GM12878 (cell line): ENCODE measurements around the gene KRT20. TPM values are rescaled to one million over a fixed set of nuclear protein-coding genes. Genes with fewer than 3 reads are reported as not detected.

Source experiments
- ATAC-seq: fragments of 200-7000 bp; cut with Tn5 transposase; 3 replicates; pipeline ENCODE4 v1.9.1; 2020; ENCODE audit warnings: mild to moderate bottlenecking, moderate library complexity
- BruUV-seq: library from RNA; stranded (reverse); fragments of 400-500 nt; replicated peaks from 2 replicates; lab custom pipeline; 2021; lab: Mats Ljungman, UMichigan
- CTCF ChIA-PET: fragments of 300-600 bp; sonication (Branson Sonifier 250); formaldehyde crosslinking; extraction: SDS; loops from one replicate; lab custom pipeline; 2021; ENCODE audit warnings: inconsistent platforms; lab: Yijun Ruan, JAX
- POLR2A ChIA-PET: fragments of 350-600 bp; formaldehyde crosslinking; extraction: SDS; loops from one replicate; lab custom pipeline; 2021; ENCODE audit warnings: inconsistent platforms; lab: Charles Lee
- RAD21 ChIA-PET: fragments of 300-600 bp; sonication (Branson Sonifier 250); formaldehyde crosslinking; loops from one replicate; lab custom pipeline; 2023; ENCODE audit warnings: antibody characterized with exemption; ENCODE audit not compliant: unreplicated experiment; lab: Charles Lee
- SMC1A ChIA-PET: fragments of 300-600 bp; sonication (Branson Sonifier 250); formaldehyde crosslinking; loops from one replicate; lab custom pipeline; 2023; ENCODE audit not compliant: unreplicated experiment, uncharacterized antibody; lab: Charles Lee
- DNase-seq: peaks from one replicate; pipeline ENCODE4 v3.0.0-alpha.2; 2011; ENCODE audit warnings: low read depth, low spot score
- FAIRE-seq: peaks from 3 replicates; lab custom pipeline; 2011; peaks lifted over from hg19 to GRCh38; lab: Jason Lieb, UNC
- H2AFZ ChIP-seq: 2 replicates; pipeline ENCODE4 v1.6.0; 2011; ENCODE audit warnings: low read depth, low read length, control low read depth; ENCODE audit not compliant: control insufficient read depth
- H3K27ac ChIP-seq: 2 replicates; pipeline ENCODE4 v1.5.1; 2011; ENCODE audit warnings: control low read depth; ENCODE audit not compliant: control insufficient read depth, insufficient read depth
- H3K27me3 ChIP-seq, 2 experiments: replicated peaks in 1 of 2; 2 replicates each; pipeline versions ENCODE4 v1.6.0 to v1.6.1; 2011; ENCODE audit warnings: low read length in 1 of 2; ENCODE audit not compliant: control insufficient read depth in 2 of 2, insufficient read depth in 2 of 2
- H3K36me3 ChIP-seq, 2 experiments: 2 replicates each; pipeline ENCODE4 v1.5.1; 2011; ENCODE audit warnings: low read length in 1 of 2; ENCODE audit not compliant: control insufficient read depth in 2 of 2, insufficient read depth in 2 of 2
- H3K4me1 ChIP-seq: 2 replicates; pipeline ENCODE4 v1.6.1; 2011; ENCODE audit warnings: mild to moderate bottlenecking, low read length, moderate library complexity, mixed read lengths; ENCODE audit not compliant: control insufficient read depth, insufficient read depth
- H3K4me2 ChIP-seq: 2 replicates; pipeline ENCODE4 v1.6.0; 2011; ENCODE audit warnings: control low read depth; ENCODE audit not compliant: control insufficient read depth, insufficient read depth
- H3K4me3 ChIP-seq: fragments of 200-600 bp; sonication (generic); 2 replicates; pipeline ENCODE4 v1.5.1; 2016
- H3K79me2 ChIP-seq: 2 replicates; pipeline ENCODE4 v1.6.0; 2011; ENCODE audit warnings: low read length; ENCODE audit not compliant: control insufficient read depth, insufficient read depth
- H3K9ac ChIP-seq: 2 replicates; pipeline ENCODE4 v1.8.0; 2011; ENCODE audit warnings: low read length, control low read depth, mixed read lengths; ENCODE audit not compliant: control insufficient read depth, insufficient read depth
- H3K9me3 ChIP-seq: replicated peaks from 3 replicates; pipeline ENCODE4 v1.5.1; 2011; ENCODE audit warnings: mild to moderate bottlenecking, low read length; ENCODE audit not compliant: control insufficient read depth, insufficient read depth
- H4K20me1 ChIP-seq: 2 replicates; pipeline ENCODE4 v1.6.0; 2011; ENCODE audit not compliant: control insufficient read depth, insufficient read depth
- ATF7 ChIP-seq: fragments of 450-650 bp; IDR thresholded peaks from 2 replicates; pipeline ENCODE4 v1.6.1; 2016; ENCODE audit warnings: low read depth, mild to moderate bottlenecking
- EP300 ChIP-seq, 2 experiments: fragments of 150-350 bp in 1 of 2; IDR thresholded peaks; 2 replicates each; pipeline ENCODE4 v1.6.1; 2011 to 2012; ENCODE audit warnings: low read depth in 2 of 2, low read length in 2 of 2, borderline replicate concordance in 1 of 2, improper control_type of control experiment in 1 of 2, inconsistent platforms in 1 of 2; ENCODE audit not compliant: control insufficient read depth in 1 of 2
- FOXK2 ChIP-seq: fragments of 450-650 bp; IDR thresholded peaks from 2 replicates; pipeline ENCODE4 v1.6.1; 2017; ENCODE audit warnings: mild to moderate bottlenecking, moderate library complexity
- GABPA ChIP-seq: IDR thresholded peaks from 2 replicates; pipeline ENCODE4 v1.6.1; 2014; ENCODE audit warnings: antibody characterized with exemption, low read depth, mild to moderate bottlenecking, inconsistent platforms
- IKZF2 ChIP-seq, 2 experiments: fragments of 450-650 bp; IDR thresholded peaks; 2 replicates each; pipeline ENCODE4 v1.6.1; 2017; ENCODE audit warnings: mild to moderate bottlenecking in 2 of 2, moderate library complexity in 2 of 2
- IRF4 ChIP-seq: IDR thresholded peaks from 2 replicates; pipeline ENCODE4 v1.6.1; 2011; ENCODE audit warnings: low read depth, low read length
- JUND ChIP-seq: IDR thresholded peaks from 2 replicates; pipeline ENCODE4 v1.6.1; 2012; ENCODE audit warnings: low read depth, mild to moderate bottlenecking, low read length, improper control_type of control experiment, moderate library complexity
- SPI1 ChIP-seq: IDR thresholded peaks from 2 replicates; pipeline ENCODE4 v1.6.1; 2011; ENCODE audit warnings: low read depth, mild to moderate bottlenecking, low read length, moderate library complexity, borderline replicate concordance; ENCODE audit not compliant: insufficient read depth
- SREBF1 ChIP-seq: IDR thresholded peaks from 2 replicates; pipeline ENCODE4 v1.6.1; 2012; ENCODE audit warnings: mild to moderate bottlenecking, low read length
- WGBS: methylation state at CpG from one replicate; pipeline ENCODE4 v1.1.6; 2016; ENCODE audit warnings: low lambda C conversion rate; ENCODE audit not compliant: insufficient replicate concordance, insufficient coverage; ENCODE audit errors: missing lambda C conversion rate; 5-methylcytosine and 5-hydroxymethylcytosine counted together
- in situ Hi-C: fragments of 300-500 bp; cut with MboI; formaldehyde crosslinking; loops from 9 replicates; pipeline ENCODE4 v1.14.3; 2018; ENCODE audit warnings: mixed read lengths
- intact Hi-C: fragments of 100-400 bp; cut with micrococcal nuclease; formaldehyde crosslinking; loops from one replicate; pipeline ENCODE4 v1.14.2; 2022; ENCODE audit not compliant: unreplicated experiment
- polyA plus RNA-seq, 11 experiments: library from polyadenylated mRNA; depleted of rRNA in 4 of 11; unstranded in 6 of 11; stranded (reverse) in 5 of 11; fragments of >200 nt; fragmentation: Nextera tagmentation in 4 of 11; fragmentation: Illumina TruSeq in 1 of 11; extraction: Ambion mirVana in 4 of 11; extraction: Trizol in 1 of 11; gene quantifications; 1 replicate in 1 of 11; 2 replicates in 10 of 11; pipeline versions ENCODE4 v1.2.1 to v1.2.3, GENCODE V29; 2011 to 2016; ENCODE audit warnings: inconsistent platforms in 2 of 11, missing spikeins in 2 of 11, low read depth in 1 of 11
- total RNA-seq, 4 experiments: library from RNA; depleted of rRNA in 3 of 4; stranded (reverse); fragments of >200 nt in 3 of 4; fragmentation: Illumina TruSeq in 1 of 4; extraction: Trizol in 1 of 4; gene quantifications; 2 replicates each; pipeline versions ENCODE4 v1.2.1 to v1.2.3, GENCODE V29; 2013 to 2021
- TF ChIP-seq, protein P1 (sequence below): fragments of 450-650 bp; IDR thresholded peaks from 2 replicates; pipeline ENCODE4 v1.6.1; 2016; ENCODE audit warnings: mild to moderate bottlenecking
- TF ChIP-seq, protein P2 (sequence below): IDR thresholded peaks from 2 replicates; pipeline ENCODE4 v1.6.1; 2012; ENCODE audit warnings: mild to moderate bottlenecking, low read depth, low read length
- TF ChIP-seq, protein P3 (sequence below): fragments of 450-650 bp; formaldehyde crosslinking; IDR thresholded peaks from 2 replicates; pipeline ENCODE4 v1.5.0; 2022; ENCODE audit warnings: mild to moderate bottlenecking, missing genetic modification characterization

KRT20 gene
- total and polyA plus RNA-seq, 10 of the 15 experiments (the other 5 are each of a cell fraction or from before 2014, with no cell fraction given), result 0.23 TPM; not detected in 9

DNA sequence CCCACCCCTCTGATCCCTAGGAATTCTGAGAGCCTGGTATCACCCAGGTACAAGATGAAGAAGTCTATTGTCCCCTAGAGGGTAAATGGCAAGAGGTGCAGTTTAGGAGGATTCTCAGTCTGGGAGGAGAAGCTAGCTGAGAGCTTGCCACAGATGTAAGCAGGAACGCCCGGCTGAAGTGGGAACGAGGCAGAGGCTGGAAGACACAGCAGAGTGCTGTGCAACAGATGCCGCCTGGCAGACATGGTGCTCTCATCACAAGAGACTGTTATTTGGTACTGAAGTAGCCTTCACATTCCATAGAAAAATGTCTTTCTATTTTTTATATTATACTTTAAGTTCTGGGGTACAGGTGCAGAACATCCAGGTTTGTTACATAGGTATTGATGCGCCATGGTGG lies 20.3 kb upstream of the KRT20 start (continued):
- TF ChIP-seq JUND, result no peak
- TF ChIP-seq SREBF1, result no peak
- TF ChIP-seq, all 136 proteins: peak for 0

DNA sequence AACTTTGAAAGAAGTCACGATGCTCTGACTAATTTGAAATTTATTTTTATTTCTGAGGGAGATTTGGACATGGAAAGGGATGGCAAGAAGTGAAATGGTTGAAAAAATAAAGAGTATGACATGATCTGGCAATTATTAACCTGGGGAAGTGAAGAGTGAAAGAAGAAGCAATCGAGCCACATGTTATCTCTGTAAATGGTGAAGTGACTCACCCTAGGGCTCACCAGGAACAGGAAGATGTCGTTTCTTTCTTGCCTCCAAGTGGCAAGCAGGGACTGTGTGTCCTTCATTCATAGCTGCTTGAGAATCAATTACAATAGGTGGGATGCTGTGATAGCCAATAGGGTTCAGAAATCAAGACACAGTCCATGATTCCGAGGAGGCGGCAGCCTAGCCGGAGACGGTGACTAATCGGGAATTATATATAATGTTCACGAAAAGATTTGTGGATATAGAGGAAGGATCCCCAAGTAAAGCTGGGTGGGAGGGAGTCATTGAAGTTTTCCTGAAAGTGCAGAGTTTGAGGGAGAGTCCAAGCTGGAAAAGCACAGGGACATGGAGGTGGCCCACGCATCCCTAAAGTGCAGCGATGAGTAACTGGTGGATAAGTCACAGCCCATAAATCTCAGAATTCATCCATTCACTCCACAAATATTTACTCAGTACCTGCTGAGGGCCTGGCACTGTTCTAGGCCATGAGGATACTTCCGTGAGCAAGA lies 18.2 kb upstream of the KRT20 start:
- ChIA-PET CTCF (interaction anchor here (1.0 to 2.8 kb wide), 2 partner anchors 646 to 760 kb away, joined by 4 to 12 read pairs; no protein-coding TSS in a partner anchor), SMC1A (interaction anchor here (0.8 to 1.5 kb wide), 2 partner anchors 75 to 760 kb away, joined by 3 to 6 read pairs; no protein-coding TSS in a partner anchor), RAD21 (no interaction called here), POLR2A (no interaction called here)
- TF ChIP-seq, protein P1, sequence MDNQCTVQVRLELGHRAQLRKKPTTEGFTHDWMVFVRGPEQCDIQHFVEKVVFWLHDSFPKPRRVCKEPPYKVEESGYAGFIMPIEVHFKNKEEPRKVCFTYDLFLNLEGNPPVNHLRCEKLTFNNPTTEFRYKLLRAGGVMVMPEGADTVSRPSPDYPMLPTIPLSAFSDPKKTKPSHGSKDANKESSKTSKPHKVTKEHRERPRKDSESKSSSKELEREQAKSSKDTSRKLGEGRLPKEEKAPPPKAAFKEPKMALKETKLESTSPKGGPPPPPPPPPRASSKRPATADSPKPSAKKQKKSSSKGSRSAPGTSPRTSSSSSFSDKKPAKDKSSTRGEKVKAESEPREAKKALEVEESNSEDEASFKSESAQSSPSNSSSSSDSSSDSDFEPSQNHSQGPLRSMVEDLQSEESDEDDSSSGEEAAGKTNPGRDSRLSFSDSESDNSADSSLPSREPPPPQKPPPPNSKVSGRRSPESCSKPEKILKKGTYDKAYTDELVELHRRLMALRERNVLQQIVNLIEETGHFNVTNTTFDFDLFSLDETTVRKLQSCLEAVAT, result peak; percentile 65
- TF ChIP-seq SPI1, result peak; percentile 37; the same call in 1 of the 2 replicates
- TF ChIP-seq, protein P2, sequence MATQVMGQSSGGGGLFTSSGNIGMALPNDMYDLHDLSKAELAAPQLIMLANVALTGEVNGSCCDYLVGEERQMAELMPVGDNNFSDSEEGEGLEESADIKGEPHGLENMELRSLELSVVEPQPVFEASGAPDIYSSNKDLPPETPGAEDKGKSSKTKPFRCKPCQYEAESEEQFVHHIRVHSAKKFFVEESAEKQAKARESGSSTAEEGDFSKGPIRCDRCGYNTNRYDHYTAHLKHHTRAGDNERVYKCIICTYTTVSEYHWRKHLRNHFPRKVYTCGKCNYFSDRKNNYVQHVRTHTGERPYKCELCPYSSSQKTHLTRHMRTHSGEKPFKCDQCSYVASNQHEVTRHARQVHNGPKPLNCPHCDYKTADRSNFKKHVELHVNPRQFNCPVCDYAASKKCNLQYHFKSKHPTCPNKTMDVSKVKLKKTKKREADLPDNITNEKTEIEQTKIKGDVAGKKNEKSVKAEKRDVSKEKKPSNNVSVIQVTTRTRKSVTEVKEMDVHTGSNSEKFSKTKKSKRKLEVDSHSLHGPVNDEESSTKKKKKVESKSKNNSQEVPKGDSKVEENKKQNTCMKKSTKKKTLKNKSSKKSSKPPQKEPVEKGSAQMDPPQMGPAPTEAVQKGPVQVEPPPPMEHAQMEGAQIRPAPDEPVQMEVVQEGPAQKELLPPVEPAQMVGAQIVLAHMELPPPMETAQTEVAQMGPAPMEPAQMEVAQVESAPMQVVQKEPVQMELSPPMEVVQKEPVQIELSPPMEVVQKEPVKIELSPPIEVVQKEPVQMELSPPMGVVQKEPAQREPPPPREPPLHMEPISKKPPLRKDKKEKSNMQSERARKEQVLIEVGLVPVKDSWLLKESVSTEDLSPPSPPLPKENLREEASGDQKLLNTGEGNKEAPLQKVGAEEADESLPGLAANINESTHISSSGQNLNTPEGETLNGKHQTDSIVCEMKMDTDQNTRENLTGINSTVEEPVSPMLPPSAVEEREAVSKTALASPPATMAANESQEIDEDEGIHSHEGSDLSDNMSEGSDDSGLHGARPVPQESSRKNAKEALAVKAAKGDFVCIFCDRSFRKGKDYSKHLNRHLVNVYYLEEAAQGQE, result no peak
- TF ChIP-seq IKZF2 (IDR thresholded peaks at IDR 0.05), result peak in 1 of 2 experiments; percentile 19; a peak in 1 of 4 replicates
- TF ChIP-seq, protein P3, sequence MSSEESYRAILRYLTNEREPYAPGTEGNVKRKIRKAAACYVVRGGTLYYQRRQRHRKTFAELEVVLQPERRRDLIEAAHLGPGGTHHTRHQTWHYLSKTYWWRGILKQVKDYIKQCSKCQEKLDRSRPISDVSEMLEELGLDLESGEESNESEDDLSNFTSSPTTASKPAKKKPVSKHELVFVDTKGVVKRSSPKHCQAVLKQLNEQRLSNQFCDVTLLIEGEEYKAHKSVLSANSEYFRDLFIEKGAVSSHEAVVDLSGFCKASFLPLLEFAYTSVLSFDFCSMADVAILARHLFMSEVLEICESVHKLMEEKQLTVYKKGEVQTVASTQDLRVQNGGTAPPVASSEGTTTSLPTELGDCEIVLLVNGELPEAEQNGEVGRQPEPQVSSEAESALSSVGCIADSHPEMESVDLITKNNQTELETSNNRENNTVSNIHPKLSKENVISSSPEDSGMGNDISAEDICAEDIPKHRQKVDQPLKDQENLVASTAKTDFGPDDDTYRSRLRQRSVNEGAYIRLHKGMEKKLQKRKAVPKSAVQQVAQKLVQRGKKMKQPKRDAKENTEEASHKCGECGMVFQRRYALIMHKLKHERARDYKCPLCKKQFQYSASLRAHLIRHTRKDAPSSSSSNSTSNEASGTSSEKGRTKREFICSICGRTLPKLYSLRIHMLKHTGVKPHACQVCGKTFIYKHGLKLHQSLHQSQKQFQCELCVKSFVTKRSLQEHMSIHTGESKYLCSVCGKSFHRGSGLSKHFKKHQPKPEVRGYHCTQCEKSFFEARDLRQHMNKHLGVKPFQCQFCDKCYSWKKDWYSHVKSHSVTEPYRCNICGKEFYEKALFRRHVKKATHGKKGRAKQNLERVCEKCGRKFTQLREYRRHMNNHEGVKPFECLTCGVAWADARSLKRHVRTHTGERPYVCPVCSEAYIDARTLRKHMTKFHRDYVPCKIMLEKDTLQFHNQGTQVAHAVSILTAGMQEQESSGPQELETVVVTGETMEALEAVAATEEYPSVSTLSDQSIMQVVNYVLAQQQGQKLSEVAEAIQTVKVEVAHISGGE (CRISPR knock-in tag), result no peak
- no peak for TF ChIP-seq GABPA
- TF ChIP-seq FOXK2, result 0 out of 2 replicates have a peak, but pooled peaks have one; percentile 24
- TF ChIP-seq ATF7, result peak; percentile 70
- TF ChIP-seq IRF4, result no peak
- TF ChIP-seq EP300 (IDR thresholded peaks at IDR 0.05; ENCODE audit: borderline replicate concordance in 1 of 2, control insufficient read depth in 1 of 2, low read depth in 2 of 2, low read length in 2 of 2), result 0 out of 4 replicates have a peak, but pooled peaks of 1 of the 2 experiments have one; percentile 28
- intact Hi-C loops (loop anchor here (1.0 kb wide), 1 partner anchor 100 kb away; no protein-coding TSS in a partner anchor), in situ Hi-C loops (no loop called here)
- Histone ChIP-seq H3K9me3 (no peaks in the 10 kb centered on the region), H3K36me3 (no peaks in the 10 kb centered on the region), H3K79me2 (no peaks in the 10 kb centered on the region), H3K27me3 (no peaks in the 10 kb centered on the region; a peak in 2 of 4 replicates), H3K4me2 (no peak overlapping the region), H2AFZ (no peak overlapping the region), H3K4me3 (no peak overlapping the region), H3K9ac (no peak overlapping the region), H3K4me1 (no peaks in the 10 kb centered on the region), H3K27ac (no peak overlapping the region), H4K20me1 (no peaks in the 10 kb centered on the region)
- DNase-seq (no peak), ATAC-seq (peak; percentile 89), FAIRE-seq (no peak)
- 49% methylated on average over 12 of the region's 12 CpGs for WGBS
- BruUV-seq, result no TSS peak
